K562 (cell line): ENCODE data around the gene CAMK1D. TPM values are rescaled to one million over a fixed set of nuclear protein-coding genes. Genes with fewer than 3 reads are reported as not detected.

ENCODE experiments used
- ATAC-seq: fragments of 200-7000 bp; cut with Tn5 transposase; 3 replicates; pipeline ENCODE4 v1.9.1; 2020; ENCODE audit warnings: moderate library complexity
- BruUV-seq: library from RNA; stranded (reverse); fragments of 400-500 nt; replicated peaks from 2 replicates; lab custom pipeline; 2021; lab: Mats Ljungman, UMichigan
- CTCF ChIA-PET: fragments of 300-600 bp; formaldehyde crosslinking; extraction: SDS; loops from one replicate; lab custom pipeline; 2021; ENCODE audit warnings: low intra/inter-chr PET ratio; lab: Yijun Ruan, JAX
- POLR2A ChIA-PET: fragments of 300-600, 350-650 bp; sonication (Branson Sonifier 250); formaldehyde crosslinking; extraction: SDS; loops from one replicate; lab custom pipeline; 2021; ENCODE audit warnings: antibody characterized with exemption, inconsistent platforms; lab: Yijun Ruan, JAX
- DNase-seq, 4 experiments: peaks; one replicate each; pipeline versions ENCODE4 v3.0.0 to v3.0.0-alpha.2; 2011 to 2018; ENCODE audit warnings: low spot score in 3 of 4, mixed read lengths in 3 of 4; ENCODE audit errors: extremely low read depth in 1 of 4
- FAIRE-seq: peaks from 2 replicates; lab custom pipeline; 2011; peaks lifted over from hg19 to GRCh38; lab: Jason Lieb, UNC
- H2AFZ ChIP-seq: 2 replicates; pipeline ENCODE4 v1.6.0; 2011; ENCODE audit warnings: low read depth, low read length, control low read depth, inconsistent platforms
- H3K27ac ChIP-seq: fragments of 200-600 bp; 3 replicates; pipeline ENCODE4 v1.8.0; 2011; ENCODE audit warnings: low read depth, mild to moderate bottlenecking, control low read depth, inconsistent platforms, low read length, moderate library complexity, mixed read lengths; ENCODE audit errors: extremely low read depth
- H3K27me3 ChIP-seq, 2 experiments: fragments of 300-600 bp in 1 of 2; 2 replicates in 1 of 2; 3 replicates in 1 of 2; pipeline versions ENCODE4 v1.6.0 to v1.8.0; 2011; ENCODE audit warnings: inconsistent platforms in 2 of 2, low read length in 2 of 2, mild to moderate bottlenecking in 1 of 2, mixed read lengths in 1 of 2, moderate library complexity in 1 of 2; ENCODE audit not compliant: control insufficient read depth in 2 of 2, insufficient read depth in 2 of 2
- H3K36me3 ChIP-seq: fragments of 300-600 bp; 3 replicates; pipeline ENCODE4 v1.8.0; 2011; ENCODE audit warnings: mild to moderate bottlenecking, low read length, inconsistent platforms; ENCODE audit not compliant: control insufficient read depth, insufficient read depth
- H3K4me1 ChIP-seq, 2 experiments: fragments of 200-600 bp in 1 of 2; replicated peaks in 1 of 2; 2 replicates in 1 of 2; 3 replicates in 1 of 2; pipeline versions ENCODE4 v1.5.1 to v1.8.0; 2011; ENCODE audit warnings: inconsistent platforms in 2 of 2, low read length in 2 of 2, mild to moderate bottlenecking in 1 of 2, mixed read lengths in 1 of 2, moderate library complexity in 1 of 2; ENCODE audit not compliant: control insufficient read depth in 2 of 2, insufficient read depth in 2 of 2
- H3K4me2 ChIP-seq: 2 replicates; pipeline ENCODE4 v1.6.1; 2011; ENCODE audit warnings: low read length, control low read depth, inconsistent platforms, mixed read lengths; ENCODE audit not compliant: insufficient read depth
- H3K4me3 ChIP-seq: fragments of 200-600 bp; sonication (generic), shearing (Covaris generic); 2 replicates; pipeline ENCODE4 v1.5.1; 2016; ENCODE audit warnings: control low read depth, inconsistent platforms
- H3K79me2 ChIP-seq: fragments of 200-600 bp; 3 replicates; pipeline ENCODE4 v1.8.0; 2011; ENCODE audit warnings: low read length, inconsistent platforms; ENCODE audit not compliant: control insufficient read depth, insufficient read depth
- H3K9ac ChIP-seq, 2 experiments: 2 replicates each; pipeline versions ENCODE4 v1.6.0 to v1.6.1; 2011; ENCODE audit warnings: low read depth in 2 of 2, low read length in 2 of 2, control low read depth in 1 of 2, inconsistent platforms in 1 of 2, mild to moderate bottlenecking in 1 of 2, mixed read lengths in 1 of 2; ENCODE audit not compliant: insufficient read depth in 1 of 2
- H3K9me1 ChIP-seq: one replicate; pipeline ENCODE4 v1.6.0; 2011; ENCODE audit warnings: inconsistent platforms, mild to moderate bottlenecking, low read length, moderate library complexity; ENCODE audit not compliant: control insufficient read depth, insufficient read depth
- H3K9me3 ChIP-seq: replicated peaks from 2 replicates; pipeline ENCODE4 v1.5.1; 2011; ENCODE audit warnings: low read depth, low read length, inconsistent platforms; ENCODE audit not compliant: control insufficient read depth, insufficient read depth
- H4K20me1 ChIP-seq: replicated peaks from 2 replicates; pipeline ENCODE4 v1.6.1; 2011; ENCODE audit warnings: low read length, inconsistent platforms, mixed read lengths; ENCODE audit not compliant: control insufficient read depth, insufficient read depth
- CAMTA2 ChIP-seq: fragments of 250-450 bp; sonication (Bioruptor Pico); conservative IDR thresholded peaks from 2 replicates; pipeline ENCODE4 v1.5.1; 2022
- ERF ChIP-seq: fragments of 450-650 bp; formaldehyde crosslinking; IDR thresholded peaks from 2 replicates; pipeline ENCODE4 v1.4.0; 2020; ENCODE audit warnings: mild to moderate bottlenecking, mixed read lengths
- WGBS: fragments of 100-300 bp; shearing (Covaris generic); methylation state at CpG from one replicate; pipeline ENCODE4 v1.1.6; 2016; ENCODE audit warnings: low coverage, mixed read lengths; ENCODE audit not compliant: insufficient coverage; ENCODE audit errors: missing lambda C conversion rate; 5-methylcytosine and 5-hydroxymethylcytosine counted together
- in situ Hi-C: fragments of 300-500 bp; cut with MboI; formaldehyde crosslinking; loops from 4 replicates; pipeline ENCODE4 v1.15.0; 2018; ENCODE audit warnings: inconsistent platforms, mixed read lengths
- intact Hi-C: fragments of 100-400 bp; cut with micrococcal nuclease; formaldehyde crosslinking; loops from 2 replicates; pipeline ENCODE4 v1.14.2; 2022
- polyA plus RNA-seq, 8 experiments: library from polyadenylated mRNA; depleted of rRNA in 4 of 8; stranded (reverse) in 5 of 8; unstranded in 3 of 8; fragments of >200 nt; fragmentation: Nextera tagmentation in 2 of 8; fragmentation: Illumina TruSeq in 1 of 8; extraction: Ambion mirVana in 2 of 8; extraction: Trizol in 1 of 8; gene quantifications; 2 replicates each; pipeline versions ENCODE4 v1.2.1 to v1.2.3, GENCODE V29; 2011 to 2014; ENCODE audit warnings: inconsistent platforms in 1 of 8, missing spikeins in 1 of 8
- total RNA-seq, 7 experiments: library from RNA; depleted of rRNA in 6 of 7; stranded (reverse); fragments of >200 nt in 6 of 7; fragmentation: Illumina TruSeq in 2 of 7; extraction: Trizol in 2 of 7; gene quantifications; 2 replicates each; pipeline versions ENCODE4 v1.2.1 to v1.2.3, GENCODE V29; 2011 to 2021; ENCODE audit warnings: low replicate concordance in 1 of 7
- TF ChIP-seq, protein P1 (sequence below): fragments of 450-650 bp; IDR thresholded peaks from 2 replicates; pipeline ENCODE4 v1.6.1; 2016; ENCODE audit warnings: low read depth
- TF ChIP-seq, protein P2 (sequence below): fragments of 450-650 bp; formaldehyde crosslinking; IDR thresholded peaks from 2 replicates; pipeline ENCODE4 v1.4.0; 2020; ENCODE audit warnings: mild to moderate bottlenecking, moderate library complexity
- TF ChIP-seq, protein P3 (sequence below): fragments of 450-650 bp; formaldehyde crosslinking; conservative IDR thresholded peaks from 2 replicates; pipeline ENCODE4 v1.4.0; 2022; ENCODE audit warnings: mild to moderate bottlenecking, missing genetic modification characterization

Gene CAMK1D
- total and polyA plus RNA-seq, 9 of the 15 experiments (the other 6 are each of a cell fraction or from before 2014, with no cell fraction given): 0.12 to 0.24 (median 0.20) TPM; not detected in 5

DNA sequence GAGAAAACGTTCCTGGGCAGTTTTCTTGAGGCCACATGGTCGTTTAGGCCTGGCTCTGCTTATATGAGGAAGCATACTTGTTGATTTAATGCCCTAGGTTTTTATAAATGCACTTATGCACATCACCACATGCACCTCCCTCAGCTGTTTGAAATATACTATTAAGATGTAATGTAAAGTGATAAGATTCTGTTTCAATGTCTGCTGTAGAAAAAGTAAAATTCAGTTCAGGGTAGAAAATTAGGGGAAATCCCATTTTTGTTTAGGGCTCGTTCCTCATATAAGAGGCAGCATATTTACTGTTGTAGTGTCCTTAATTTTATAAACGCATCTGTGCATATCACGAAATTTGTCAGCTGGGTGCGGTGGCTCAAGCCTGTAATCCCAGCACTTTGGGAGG, 7.8 kb upstream of the CAMK1D start:
- TF ChIP-seq, protein P1, sequence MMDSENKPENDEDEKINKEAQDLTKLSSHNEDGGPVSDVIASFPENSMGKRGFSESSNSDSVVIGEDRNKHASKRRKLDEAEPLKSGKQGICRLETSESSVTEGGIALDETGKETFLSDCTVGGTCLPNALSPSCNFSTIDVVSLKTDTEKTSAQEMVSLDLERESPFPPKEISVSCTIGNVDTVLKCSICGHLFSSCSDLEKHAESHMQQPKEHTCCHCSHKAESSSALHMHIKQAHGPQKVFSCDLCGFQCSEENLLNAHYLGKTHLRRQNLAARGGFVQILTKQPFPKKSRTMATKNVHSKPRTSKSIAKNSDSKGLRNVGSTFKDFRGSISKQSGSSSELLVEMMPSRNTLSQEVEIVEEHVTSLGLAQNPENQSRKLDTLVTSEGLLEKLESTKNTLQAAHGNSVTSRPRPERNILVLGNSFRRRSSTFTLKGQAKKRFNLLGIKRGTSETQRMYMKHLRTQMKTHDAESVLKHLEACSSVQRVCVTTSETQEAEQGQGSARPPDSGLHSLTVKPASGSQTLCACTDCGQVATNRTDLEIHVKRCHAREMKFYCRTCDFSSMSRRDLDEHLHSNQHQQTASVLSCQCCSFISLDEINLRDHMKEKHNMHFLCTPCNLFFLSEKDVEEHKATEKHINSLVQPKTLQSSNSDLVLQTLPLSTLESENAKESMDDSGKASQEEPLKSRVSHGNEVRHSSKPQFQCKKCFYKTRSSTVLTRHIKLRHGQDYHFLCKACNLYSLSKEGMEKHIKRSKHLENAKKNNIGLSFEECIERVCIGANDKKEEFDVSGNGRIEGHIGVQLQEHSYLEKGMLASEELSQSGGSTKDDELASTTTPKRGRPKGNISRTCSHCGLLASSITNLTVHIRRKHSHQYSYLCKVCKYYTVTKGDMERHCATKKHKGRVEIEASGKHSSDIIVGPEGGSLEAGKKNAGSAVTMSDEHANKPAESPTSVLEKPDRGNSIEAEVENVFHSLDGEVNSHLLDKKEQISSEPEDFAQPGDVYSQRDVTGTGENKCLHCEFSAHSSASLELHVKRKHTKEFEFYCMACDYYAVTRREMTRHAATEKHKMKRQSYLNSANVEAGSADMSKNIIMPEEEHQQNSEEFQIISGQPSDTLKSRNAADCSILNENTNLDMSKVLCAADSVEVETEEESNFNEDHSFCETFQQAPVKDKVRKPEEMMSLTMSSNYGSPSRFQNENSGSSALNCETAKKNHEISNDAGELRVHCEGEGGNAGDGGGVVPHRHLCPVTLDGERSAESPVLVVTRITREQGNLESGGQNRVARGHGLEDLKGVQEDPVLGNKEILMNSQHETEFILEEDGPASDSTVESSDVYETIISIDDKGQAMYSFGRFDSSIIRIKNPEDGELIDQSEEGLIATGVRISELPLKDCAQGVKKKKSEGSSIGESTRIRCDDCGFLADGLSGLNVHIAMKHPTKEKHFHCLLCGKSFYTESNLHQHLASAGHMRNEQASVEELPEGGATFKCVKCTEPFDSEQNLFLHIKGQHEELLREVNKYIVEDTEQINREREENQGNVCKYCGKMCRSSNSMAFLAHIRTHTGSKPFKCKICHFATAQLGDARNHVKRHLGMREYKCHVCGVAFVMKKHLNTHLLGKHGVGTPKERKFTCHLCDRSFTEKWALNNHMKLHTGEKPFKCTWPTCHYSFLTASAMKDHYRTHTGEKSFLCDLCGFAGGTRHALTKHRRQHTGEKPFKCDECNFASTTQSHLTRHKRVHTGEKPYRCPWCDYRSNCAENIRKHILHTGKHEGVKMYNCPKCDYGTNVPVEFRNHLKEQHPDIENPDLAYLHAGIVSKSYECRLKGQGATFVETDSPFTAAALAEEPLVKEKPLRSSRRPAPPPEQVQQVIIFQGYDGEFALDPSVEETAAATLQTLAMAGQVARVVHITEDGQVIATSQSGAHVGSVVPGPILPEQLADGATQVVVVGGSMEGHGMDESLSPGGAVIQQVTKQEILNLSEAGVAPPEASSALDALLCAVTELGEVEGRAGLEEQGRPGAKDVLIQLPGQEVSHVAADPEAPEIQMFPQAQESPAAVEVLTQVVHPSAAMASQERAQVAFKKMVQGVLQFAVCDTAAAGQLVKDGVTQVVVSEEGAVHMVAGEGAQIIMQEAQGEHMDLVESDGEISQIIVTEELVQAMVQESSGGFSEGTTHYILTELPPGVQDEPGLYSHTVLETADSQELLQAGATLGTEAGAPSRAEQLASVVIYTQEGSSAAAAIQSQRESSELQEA: no peak
- TF ChIP-seq CAMTA2 (CRISPR knock-in tag) (no peak), ERF (no peak)
- TF ChIP-seq, protein P2, sequence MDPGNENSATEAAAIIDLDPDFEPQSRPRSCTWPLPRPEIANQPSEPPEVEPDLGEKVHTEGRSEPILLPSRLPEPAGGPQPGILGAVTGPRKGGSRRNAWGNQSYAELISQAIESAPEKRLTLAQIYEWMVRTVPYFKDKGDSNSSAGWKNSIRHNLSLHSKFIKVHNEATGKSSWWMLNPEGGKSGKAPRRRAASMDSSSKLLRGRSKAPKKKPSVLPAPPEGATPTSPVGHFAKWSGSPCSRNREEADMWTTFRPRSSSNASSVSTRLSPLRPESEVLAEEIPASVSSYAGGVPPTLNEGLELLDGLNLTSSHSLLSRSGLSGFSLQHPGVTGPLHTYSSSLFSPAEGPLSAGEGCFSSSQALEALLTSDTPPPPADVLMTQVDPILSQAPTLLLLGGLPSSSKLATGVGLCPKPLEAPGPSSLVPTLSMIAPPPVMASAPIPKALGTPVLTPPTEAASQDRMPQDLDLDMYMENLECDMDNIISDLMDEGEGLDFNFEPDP (CRISPR knock-in tag): no peak
- TF ChIP-seq, protein P3, sequence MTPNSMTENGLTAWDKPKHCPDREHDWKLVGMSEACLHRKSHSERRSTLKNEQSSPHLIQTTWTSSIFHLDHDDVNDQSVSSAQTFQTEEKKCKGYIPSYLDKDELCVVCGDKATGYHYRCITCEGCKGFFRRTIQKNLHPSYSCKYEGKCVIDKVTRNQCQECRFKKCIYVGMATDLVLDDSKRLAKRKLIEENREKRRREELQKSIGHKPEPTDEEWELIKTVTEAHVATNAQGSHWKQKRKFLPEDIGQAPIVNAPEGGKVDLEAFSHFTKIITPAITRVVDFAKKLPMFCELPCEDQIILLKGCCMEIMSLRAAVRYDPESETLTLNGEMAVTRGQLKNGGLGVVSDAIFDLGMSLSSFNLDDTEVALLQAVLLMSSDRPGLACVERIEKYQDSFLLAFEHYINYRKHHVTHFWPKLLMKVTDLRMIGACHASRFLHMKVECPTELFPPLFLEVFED (CRISPR knock-in tag): no peak
- ATAC-seq (no peak), FAIRE-seq (no peak), DNase-seq (no peak)
- no TSS peak for BruUV-seq
- Histone ChIP-seq H3K36me3 (no peaks in the 10 kb centered on the region), H3K9me3 (no peaks in the 10 kb centered on the region), H2AFZ (no peak overlapping the region), H4K20me1 (no peaks in the 10 kb centered on the region), H3K4me3 (no peak overlapping the region), H3K27ac (no peak overlapping the region), H3K9me1 (no peaks in the 10 kb centered on the region), H3K9ac (no peak overlapping the region), H3K4me2 (no peak overlapping the region), H3K4me1 (no peaks in the 10 kb centered on the region), H3K79me2 (no peaks in the 10 kb centered on the region), H3K27me3 (peaks cover 13 to 18% of the 10 kb centered on the region in 2 experiments; a peak in 4 of 5 replicates)
- CTCF ChIA-PET: no interaction called here
- WGBS: 3% methylated on average over 6 of the region's 6 CpGs
- intact Hi-C loops: no loop called here
- in situ Hi-C loops: no loop called here
- POLR2A ChIA-PET: no interaction called here
